Hepatocyte (in vitro differentiated cells): ENCODE measurements around the gene CLEC4C.

Source experiments
- CTCF ChIP-seq: fragments of 200-600 bp; sonication (generic); IDR thresholded peaks from 2 replicates; pipeline ENCODE4 v1.5.1; 2016; ENCODE audit warnings: antibody characterized with exemption, mild to moderate bottlenecking; ENCODE audit not compliant: poor library complexity
- EZH2 ChIP-seq: fragments of 200-600 bp; sonication (generic); IDR thresholded peaks from 2 replicates; pipeline ENCODE4 v1.6.1; 2016; ENCODE audit warnings: antibody characterized with exemption, mild to moderate bottlenecking, borderline replicate concordance
- EZH2phosphoT487 ChIP-seq: fragments of 200-600 bp; sonication (generic); IDR thresholded peaks from one replicate; pipeline ENCODE4 v1.6.1; 2018; ENCODE audit warnings: antibody characterized with exemption, mild to moderate bottlenecking, low read depth, moderate library complexity; ENCODE audit not compliant: unreplicated experiment, severe bottlenecking

GRCh38 chr12:7694556-7695236 lies 52.5 kb downstream of the CLEC4C start:
- TF ChIP-seq EZH2 (no peak), CTCF (no peak), EZH2phosphoT487 (no peak)
